Fibroblast of villous mesenchyme (primary cell): Measurements from ENCODE around the gene DCUN1D2. TPM values are rescaled to one million over a fixed set of nuclear protein-coding genes. Genes with fewer than 3 reads are reported as not detected.
A peak's percentile ranks its signal among the peaks of the same experiment; 100 is the strongest.
"Not testable (repeated sequence)": the region's sequence is repeated elsewhere in the genome, so short reads cannot be mapped to it uniquely, and the experiment has no call there.

Experiments used
- DNase-seq: peaks from one replicate; pipeline ENCODE4 v3.0.0-alpha.2; 2010; ENCODE audit warnings: low read depth
- H3K4me3 ChIP-seq: 2 replicates; pipeline ENCODE4 v1.5.1; 2011; ENCODE audit warnings: low read depth, mild to moderate bottlenecking, low read length
- total RNA-seq: library from RNA; depleted of rRNA; stranded (reverse); fragments of >200 nt; gene quantifications from 2 replicates; pipeline ENCODE4 v1.2.3, GENCODE V29; 2012
- TF ChIP-seq, protein P1 (sequence below): IDR thresholded peaks from 2 replicates; pipeline ENCODE4 v1.5.1; 2012; ENCODE audit warnings: low read depth, mild to moderate bottlenecking, low read length; ENCODE audit not compliant: insufficient read depth

DCUN1D2 gene
- total RNA-seq, 1 donor, result 13.4 TPM

DNA sequence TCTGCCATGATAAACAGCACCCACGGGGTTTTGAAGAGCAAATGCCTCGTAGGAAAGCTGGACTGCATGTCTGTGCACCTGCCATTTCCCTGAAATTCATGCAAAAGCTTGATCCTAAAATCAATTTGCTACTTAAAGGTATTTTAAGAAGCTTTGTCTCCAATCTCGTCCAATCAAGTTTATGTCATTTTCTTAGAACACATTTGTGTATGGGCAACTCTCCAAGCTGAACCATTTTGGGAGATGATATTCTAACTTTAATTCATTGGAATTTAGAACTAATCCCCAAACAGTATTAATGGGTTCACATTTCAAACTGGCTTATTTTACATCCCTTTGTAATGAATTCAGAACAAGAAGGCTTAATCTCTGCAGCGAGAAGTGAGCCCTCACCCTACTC is 38.0 kb downstream of the DCUN1D2 start:
- no peak for DNase-seq
- no peak overlapping the region for H3K4me3 ChIP-seq
- TF ChIP-seq, protein P1, sequence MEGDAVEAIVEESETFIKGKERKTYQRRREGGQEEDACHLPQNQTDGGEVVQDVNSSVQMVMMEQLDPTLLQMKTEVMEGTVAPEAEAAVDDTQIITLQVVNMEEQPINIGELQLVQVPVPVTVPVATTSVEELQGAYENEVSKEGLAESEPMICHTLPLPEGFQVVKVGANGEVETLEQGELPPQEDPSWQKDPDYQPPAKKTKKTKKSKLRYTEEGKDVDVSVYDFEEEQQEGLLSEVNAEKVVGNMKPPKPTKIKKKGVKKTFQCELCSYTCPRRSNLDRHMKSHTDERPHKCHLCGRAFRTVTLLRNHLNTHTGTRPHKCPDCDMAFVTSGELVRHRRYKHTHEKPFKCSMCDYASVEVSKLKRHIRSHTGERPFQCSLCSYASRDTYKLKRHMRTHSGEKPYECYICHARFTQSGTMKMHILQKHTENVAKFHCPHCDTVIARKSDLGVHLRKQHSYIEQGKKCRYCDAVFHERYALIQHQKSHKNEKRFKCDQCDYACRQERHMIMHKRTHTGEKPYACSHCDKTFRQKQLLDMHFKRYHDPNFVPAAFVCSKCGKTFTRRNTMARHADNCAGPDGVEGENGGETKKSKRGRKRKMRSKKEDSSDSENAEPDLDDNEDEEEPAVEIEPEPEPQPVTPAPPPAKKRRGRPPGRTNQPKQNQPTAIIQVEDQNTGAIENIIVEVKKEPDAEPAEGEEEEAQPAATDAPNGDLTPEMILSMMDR, result no peak

DNA sequence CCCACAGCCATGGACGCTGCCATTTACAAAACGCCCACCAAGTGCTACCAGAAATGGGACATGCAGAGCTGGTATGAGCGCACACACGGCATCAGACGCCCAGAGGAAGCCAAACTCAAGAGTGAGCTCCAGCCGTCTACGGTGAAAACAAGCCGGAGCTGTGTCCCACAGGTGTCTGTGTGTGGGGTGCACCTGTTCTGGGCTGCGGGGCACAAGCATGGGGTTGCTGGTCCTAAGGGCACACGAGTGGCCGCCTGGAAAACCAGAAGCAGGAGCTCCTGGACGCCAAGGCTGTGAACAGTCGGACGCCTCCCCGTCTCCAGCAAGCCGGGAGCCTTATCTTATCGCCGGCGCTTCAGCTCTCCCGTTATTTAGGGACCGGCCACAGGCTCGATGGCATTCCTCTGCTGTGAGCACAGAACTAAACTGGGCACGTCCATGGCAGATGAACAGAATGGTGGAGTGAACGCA is 38.5 kb downstream of the DCUN1D2 start:
- TF ChIP-seq, protein P1, result no peak
- no peak for DNase-seq

DNA sequence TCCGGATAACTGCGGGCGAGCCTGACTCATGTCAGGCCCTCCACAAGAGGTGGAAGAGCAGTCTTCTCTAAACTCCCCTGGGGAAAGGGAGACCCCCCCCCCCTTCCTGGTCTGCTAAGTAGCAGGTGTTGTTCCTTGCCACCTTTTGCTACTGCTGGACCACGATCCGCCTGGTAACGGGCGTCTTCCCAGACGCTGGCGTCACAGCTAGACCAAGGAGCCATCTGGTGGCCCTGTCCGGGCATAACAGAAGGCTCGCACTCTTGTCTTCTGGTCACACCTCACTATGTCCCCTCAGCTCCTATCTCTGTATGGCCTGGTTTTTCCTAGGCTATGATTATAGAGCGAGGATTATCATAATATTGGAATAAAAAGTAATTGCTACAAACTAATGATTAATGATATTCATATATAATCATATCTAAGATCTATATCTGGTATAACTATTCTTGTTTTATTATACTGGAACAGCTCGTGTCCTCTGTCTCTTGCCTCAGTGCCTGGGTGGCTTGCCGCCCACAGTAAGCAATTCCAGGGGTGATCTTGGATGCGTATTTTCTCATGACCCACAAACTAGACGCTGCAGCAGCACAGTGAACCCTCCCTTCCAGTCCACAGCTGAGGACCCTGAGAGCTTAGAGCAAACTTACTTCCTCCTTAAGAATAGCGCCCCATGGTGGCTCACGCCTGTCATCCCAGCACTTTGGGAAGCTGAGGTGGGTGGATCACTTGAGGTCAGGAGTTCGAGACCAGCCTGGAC is 39.5 kb downstream of the DCUN1D2 start:
- TF ChIP-seq, protein P1, result peak; percentile 26
- H3K4me3 ChIP-seq, DNase-seq: not testable (repeated sequence)

More for the DNA sequence above, 38.5 kb downstream of the DCUN1D2 start:
- no peak overlapping the region for H3K4me3 ChIP-seq

DNA sequence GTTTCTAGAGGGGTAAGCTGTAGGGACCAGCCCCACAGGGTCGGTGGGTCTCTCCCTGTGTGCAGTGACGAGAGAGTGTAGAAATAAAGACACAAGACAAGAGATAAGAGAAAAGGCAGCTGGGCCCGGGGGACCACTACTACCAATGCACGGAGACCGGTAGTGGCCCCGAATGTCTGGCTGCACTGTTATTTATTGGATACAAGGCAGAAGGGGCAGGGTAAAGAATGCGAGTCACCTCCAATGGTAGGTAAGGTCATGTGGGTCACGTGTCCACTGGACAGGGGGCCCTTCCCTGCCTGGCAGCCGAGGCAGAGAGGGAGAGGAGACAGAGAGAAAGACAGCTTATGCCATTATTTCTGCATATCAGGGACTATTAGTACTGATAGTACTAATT is 40.2 kb downstream of the DCUN1D2 start:
- not testable (repeated sequence) for DNase-seq, H3K4me3 ChIP-seq

DNA sequence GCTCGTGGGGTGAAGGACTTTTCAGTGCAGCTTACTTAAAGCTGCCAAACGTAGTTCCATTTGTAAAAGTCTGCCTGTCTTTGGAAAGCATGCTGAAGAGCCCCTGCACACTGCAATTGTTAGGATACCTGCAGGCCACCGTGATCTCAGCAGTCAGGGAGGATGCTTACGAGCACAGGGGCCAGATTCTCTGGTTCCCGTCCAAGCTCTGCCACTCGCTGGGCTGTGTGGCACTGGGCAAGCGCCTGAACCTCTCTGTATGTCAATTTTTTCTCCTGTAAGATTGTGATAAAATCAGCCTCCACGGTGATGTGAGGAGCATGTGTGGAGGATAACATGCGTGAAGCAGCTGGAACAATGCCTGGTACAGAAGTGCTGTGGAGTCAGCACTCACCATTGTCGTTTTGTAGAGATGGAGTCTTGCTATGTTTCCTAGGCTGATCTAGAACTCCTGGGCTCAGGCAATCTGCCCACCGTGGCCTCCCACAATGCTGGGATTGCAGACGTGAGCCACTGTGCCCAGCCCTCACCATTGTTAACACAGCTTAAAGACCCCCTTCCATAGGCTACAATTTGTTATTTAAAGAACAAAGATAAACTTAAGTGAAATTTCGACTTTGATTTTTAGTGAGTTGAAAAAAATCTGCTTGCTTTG is 40.7 kb downstream of the DCUN1D2 start:
- TF ChIP-seq, protein P1, result no peak
- H3K4me3 ChIP-seq, result peak overlapping the region; percentile 70
- DNase-seq, result no peak

DNA sequence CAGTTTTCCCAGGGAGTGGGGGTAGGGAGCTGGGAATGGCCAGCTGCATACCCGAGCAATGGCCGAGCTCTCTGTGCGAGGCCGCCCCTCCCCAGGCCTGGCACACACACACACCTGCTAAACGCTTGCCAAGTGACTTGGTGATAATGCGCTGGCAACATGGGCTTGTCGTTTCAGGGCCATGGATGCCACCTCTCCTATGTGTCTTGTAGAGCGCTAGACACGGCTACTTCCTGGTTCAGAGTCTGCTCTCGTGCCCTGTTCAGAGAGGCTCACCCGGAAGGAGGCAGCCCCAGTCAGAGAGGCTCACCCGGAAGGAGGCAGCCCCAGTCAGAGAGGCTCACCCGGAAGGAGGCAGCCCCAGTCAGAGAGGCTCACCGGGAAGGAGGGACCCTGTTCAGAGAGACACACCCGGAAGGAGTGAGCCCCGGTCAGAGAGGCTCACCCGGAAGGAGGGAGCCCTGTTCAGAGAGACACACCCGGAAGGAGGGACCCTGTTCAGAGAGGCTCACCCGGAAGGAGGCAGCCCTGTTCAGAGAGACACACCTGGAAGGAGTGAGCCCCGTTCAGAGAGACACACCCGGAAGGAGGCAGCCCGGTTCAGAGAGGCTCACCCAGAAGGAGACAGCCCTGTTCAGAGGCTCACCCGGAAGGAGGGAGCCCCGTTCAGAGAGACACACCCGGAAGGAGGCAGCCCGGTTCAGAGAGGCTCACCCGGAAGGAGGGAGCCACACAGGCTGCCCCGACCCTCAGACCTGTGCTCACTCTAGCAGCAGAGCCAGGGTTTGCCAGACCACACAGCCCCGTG is 41.4 kb downstream of the DCUN1D2 start:
- DNase-seq, result peak; percentile 89
- TF ChIP-seq, protein P1, result no peak
- H3K4me3 ChIP-seq, result peak overlapping the region; percentile 70

DNA sequence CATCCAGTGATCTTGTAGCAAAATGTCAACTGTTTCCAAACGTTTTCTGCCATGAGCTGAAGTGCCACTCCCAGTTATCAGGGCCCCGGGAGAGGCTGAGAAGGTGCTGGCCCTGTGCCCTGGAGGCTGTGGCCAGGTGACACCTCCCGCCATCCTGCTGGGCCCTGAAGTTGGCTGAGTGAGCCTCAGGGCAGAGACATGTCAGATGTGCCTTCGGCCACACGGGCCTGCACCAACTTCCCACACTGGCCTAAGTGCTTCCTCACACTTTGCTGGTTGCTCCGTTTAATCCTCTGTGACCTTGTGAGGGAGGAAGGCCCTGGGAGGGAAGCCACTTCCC is 42.0 kb downstream of the DCUN1D2 start:
- TF ChIP-seq, protein P1, result no peak
- DNase-seq, result peak; percentile 42
- peak overlapping the region; percentile 70 for H3K4me3 ChIP-seq
